ENCODE data around the gene OTOS.

Gene OTOS

DNA sequence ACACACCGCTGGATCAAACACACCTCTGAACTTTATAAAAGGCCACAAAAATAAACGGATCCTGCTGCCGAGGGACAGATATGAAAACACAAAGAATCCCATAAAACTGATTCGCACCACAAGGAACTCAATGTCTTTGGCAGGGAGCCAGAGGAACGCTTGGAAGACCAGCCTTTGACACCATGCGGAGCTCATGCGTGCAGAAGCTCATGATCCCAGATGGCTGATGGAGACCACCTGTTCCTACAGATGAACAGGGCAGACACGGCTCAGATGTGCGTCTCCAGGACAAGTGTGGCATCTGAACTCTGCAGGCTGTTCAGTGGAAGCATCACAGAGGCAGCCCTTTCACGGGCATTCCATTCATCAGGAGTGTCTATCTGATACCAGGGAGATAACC lies 29.2 kb downstream of the OTOS start:
- DNase-seq: no peak

DNA sequence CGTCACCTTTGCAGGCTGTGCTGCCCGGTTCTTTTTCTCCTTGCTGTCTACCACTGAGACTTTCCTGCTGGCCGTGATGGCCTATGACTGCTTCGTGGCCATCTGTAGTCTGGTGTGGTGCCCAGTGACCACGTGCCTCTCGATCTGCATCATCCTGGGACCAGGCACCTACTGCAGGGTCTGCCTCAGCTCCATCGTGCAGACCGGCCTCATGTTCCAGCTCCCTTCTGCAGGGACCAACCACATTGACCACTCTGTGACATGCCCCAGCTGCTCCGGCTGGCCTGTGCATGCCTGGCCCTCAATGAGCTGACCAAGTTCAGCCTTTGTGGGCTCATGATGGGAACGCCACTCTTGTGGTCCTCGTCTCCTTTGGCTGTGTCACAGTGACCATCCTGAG lies 31.1 kb downstream of the OTOS start:
- DNase-seq: no peak

DNA sequence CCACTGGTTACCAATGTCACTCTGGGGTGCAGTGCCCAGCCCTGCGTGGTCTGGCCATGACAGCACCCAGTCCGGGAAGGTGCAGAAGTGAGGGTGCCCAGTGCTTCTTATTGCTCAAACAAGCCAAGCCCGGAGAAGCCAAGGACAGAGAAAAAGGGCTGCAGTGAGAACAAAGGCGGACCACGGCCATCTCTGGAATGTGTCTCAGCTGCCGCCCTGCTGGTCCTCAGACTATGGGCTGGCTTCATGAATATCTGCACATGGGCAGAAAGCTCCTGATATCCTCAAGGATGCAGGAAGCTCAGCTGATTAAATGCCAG lies 33.0 kb downstream of the OTOS start:
- DNase-seq: no peak

DNA sequence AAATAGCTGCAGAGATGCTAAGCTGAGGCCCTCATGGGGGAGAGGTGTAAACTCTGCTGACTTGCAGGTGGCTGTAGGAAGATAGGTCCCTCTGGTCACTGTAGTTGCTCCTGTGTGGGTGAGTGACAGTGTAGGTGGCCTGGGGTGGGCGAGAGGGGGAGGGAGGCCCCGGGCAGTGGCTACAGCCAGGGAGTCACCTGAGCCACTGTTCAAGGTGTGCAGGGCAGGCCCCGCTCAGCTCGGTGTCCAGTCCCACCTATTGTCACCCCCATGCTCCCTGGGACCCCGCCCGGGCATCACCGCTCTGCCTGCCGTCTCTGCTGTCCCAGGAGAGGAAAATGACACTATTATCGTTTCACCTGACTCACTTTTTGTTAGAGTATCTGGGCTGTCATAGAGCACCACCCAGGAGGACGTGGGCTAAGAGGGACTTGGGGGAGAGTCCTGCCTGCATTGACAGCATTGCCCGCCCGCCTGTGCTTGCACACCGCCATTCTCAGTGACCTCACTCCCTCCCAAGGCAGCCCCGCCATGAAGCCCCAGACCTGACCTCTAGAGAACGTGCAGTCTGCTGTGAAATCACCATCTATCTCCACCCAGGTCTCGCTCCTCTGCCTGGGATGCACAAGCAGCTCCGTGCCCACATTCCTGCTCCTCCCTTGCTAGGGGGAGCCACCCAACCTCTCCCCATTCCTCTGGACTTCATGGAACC lies 33.5 kb downstream of the OTOS start:
- DNase-seq: no peak

DNA sequence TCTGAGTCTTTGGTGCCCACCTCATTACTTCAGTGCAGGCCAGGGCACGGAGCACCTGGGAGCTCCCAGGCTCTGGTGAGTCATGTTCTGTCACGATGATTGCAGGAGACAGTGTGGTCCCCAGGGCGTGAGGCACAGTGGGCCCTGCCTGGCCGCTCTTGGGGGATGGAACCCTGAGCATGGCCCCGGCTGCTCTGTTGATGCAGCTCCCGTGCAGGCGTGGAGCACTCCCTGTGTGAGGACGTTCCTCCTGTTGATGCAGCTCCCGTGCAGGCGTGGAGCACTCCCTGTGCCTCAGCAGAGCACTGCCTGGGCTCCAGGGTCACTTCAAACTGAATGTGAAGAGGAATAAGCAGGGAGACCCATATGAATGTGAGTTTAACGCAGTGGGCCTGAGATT lies 34.5 kb downstream of the OTOS start:
- no peak for DNase-seq

DNA sequence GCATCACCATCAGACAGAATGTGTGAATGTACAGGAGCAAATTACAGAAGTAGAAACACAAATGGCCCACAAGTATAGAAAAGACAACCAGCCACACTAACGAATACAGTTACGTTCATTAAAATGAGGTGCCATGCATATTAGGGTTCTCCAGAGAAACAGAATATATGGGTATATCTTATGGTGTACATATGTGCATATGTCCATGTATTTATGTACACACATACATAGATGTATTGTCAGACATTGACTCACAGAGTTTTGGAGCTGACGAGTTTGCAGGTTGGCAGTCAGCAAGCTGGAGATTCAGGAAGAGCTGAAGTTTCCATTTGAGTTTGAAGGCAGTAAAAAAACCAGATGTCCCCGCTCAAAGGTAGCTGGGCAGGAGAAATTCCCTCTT lies 37.3 kb downstream of the OTOS start:
- DNase-seq: no peak

DNA sequence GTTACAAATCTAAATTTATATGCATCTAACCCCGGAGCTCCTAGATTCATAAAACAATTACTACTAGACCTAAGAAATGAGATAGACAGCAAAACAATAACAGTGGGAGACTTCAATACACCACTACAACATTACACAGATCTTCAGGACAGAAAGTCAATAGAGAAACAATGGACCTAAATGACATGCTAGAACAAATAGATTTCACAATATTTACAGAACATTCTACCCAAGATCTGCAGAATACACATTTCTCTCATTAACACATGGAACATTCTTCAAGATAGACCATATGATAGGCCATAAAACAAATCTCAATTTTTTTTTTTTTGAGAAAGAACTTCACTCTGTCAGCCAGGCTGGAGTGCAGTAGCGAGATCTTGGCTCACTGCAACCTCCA lies 42.1 kb downstream of the OTOS start:
- no peak for DNase-seq

DNA sequence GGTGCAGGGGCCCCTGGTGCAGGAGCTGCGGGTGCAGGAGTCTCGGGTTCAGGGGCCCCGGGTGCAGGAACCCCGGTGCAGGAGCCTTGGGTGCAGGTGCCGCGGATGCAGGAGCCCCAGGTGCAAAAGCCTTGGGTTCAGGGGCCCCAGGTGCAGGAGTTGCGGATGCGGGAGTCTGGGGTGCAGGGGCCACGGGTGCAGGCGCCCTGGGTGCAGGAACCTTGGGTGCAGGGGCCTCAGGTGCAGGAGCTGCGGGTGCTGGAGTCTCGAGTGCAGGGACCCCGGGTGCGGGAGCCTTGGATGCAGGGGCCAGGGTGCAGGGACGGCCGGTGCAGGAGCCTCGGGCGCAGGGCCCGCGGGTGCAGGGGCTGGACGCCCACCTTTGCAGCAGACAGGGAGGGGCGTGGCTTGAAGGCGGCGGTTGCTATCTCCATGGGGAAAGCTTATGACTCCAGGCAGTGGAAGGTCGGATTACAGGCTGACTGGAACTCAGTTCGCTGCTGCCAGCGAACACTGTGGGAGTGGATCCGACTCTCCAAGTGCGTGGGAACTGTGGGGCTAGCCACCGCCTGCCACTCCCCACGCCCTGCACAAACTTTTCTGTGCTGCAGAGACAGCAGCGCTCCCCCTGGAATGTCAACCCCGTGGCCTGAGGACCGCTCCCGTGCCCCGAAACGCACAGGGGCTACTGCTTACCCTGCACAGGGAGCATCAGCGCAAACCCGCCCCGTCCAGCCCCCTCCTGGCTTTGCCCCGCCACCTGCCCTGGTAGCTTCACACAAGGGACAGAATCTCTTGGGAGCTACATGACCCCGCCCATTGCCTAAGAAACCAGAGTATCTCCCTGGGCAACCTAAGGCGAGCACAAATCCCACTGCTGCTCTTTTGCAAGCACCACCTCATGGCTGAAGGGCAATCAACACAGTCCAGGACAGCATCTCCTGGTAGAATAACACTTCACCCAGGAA lies 44.6 kb downstream of the OTOS start:
- no peak for DNase-seq

DNA sequence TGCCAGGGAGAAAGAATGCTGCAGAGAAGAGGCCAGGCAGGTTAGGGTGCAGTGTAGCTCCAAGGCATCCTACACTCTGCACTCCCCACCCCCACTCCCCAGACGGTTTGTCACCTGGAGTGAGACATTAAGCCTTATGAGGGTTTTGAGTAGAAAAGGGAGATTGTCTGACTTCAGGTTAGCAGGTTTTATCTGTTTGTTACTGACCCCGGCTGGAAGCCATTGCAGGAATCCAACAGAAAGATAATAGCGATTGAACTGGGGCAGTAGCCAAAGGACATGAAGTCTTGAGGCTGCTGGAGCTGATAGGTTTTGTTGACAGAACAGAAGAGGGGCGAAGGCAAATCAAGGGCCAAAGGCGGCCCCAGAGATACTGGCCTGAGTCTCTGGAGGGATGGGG lies 51.2 kb downstream of the OTOS start:
- DNase-seq: no peak
